WTC11 (cell line): Measurements from ENCODE around the gene IRX2. TPM values are rescaled to one million over a fixed set of nuclear protein-coding genes. Genes with fewer than 3 reads are reported as not detected.

ENCODE experiments used
- ATAC-seq: fragments of 200-7000 bp; cut with Tn5 transposase; 2 replicates; pipeline ENCODE4 v1.10.0; 2021; ENCODE audit warnings: mild to moderate bottlenecking, moderate library complexity
- CTCF ChIA-PET: fragments of 300-600 bp; sonication (Branson Sonifier 250); formaldehyde crosslinking; loops from one replicate; lab custom pipeline; 2021; ENCODE audit warnings: antibody characterized with exemption; lab: Charles Lee
- POLR2A ChIA-PET: fragments of 350-600 bp; sonication (Branson Sonifier 250); formaldehyde crosslinking; loops from one replicate; lab custom pipeline; 2021; ENCODE audit warnings: antibody characterized with exemption; lab: Charles Lee
- DNase-seq: peaks from one replicate; pipeline ENCODE4 v3.0.0; 2021; ENCODE audit warnings: low spot score
- H3K27ac Mint-ChIP-seq: 2 replicates; pipeline ENCODE4 v1.8.0; 2021; ENCODE audit warnings: mixed read lengths
- H3K27me3 Mint-ChIP-seq: 2 replicates; pipeline ENCODE4 v1.8.0; 2021; ENCODE audit warnings: low read depth, mild to moderate bottlenecking, moderate library complexity, mixed read lengths
- H3K36me3 Mint-ChIP-seq: 2 replicates; pipeline ENCODE4 v1.8.0; 2021; ENCODE audit warnings: mixed read lengths
- H3K4me1 Mint-ChIP-seq: 2 replicates; pipeline ENCODE4 v1.8.0; 2022; ENCODE audit warnings: mixed read lengths
- H3K4me3 Mint-ChIP-seq: 2 replicates; pipeline ENCODE4 v1.8.0; 2021; ENCODE audit warnings: mild to moderate bottlenecking, moderate library complexity, mixed read lengths
- H3K9me3 Mint-ChIP-seq: 2 replicates; pipeline ENCODE4 v1.8.0; 2021; ENCODE audit warnings: mixed read lengths
- AR ChIP-seq: fragments of 250-450 bp; sonication (Bioruptor Pico); IDR thresholded peaks from 2 replicates; pipeline ENCODE4 v1.9.0; 2021; ENCODE audit warnings: mild to moderate bottlenecking
- ATF1 ChIP-seq: sonication (generic); formaldehyde crosslinking; IDR thresholded peaks from 2 replicates; pipeline ENCODE4 v1.8.1; 2023; ENCODE audit warnings: mild to moderate bottlenecking, moderate library complexity, missing genetic modification reagents
- ATF2 ChIP-seq: sonication (generic); formaldehyde crosslinking; IDR thresholded peaks from 2 replicates; pipeline ENCODE4 v1.8.1; 2022; ENCODE audit warnings: low read depth, missing genetic modification reagents, borderline replicate concordance
- CREB1 ChIP-seq: sonication (generic); formaldehyde crosslinking; IDR thresholded peaks from 2 replicates; pipeline ENCODE4 v1.8.0; 2023; ENCODE audit warnings: mild to moderate bottlenecking, missing genetic modification reagents
- CTCF ChIP-seq: fragments of 200-600 bp; IDR thresholded peaks from 2 replicates; pipeline ENCODE4 v1.8.0; 2022; ENCODE audit warnings: antibody characterized with exemption
- ERG ChIP-seq: fragments of 250-450 bp; sonication (Bioruptor Pico); IDR thresholded peaks from 2 replicates; pipeline ENCODE4 v1.8.0; 2021; ENCODE audit warnings: mild to moderate bottlenecking
- MAX ChIP-seq: sonication (generic); formaldehyde crosslinking; IDR thresholded peaks from 2 replicates; pipeline ENCODE4 v1.8.0; 2022; ENCODE audit warnings: mild to moderate bottlenecking, missing genetic modification reagents
- PREB ChIP-seq: sonication (generic); formaldehyde crosslinking; IDR thresholded peaks from 2 replicates; pipeline ENCODE4 v1.8.1; 2022; ENCODE audit warnings: mild to moderate bottlenecking, missing genetic modification reagents, moderate library complexity, borderline replicate concordance
- RELA ChIP-seq: sonication (generic); formaldehyde crosslinking; IDR thresholded peaks from 2 replicates; pipeline ENCODE4 v1.8.1; 2022; ENCODE audit warnings: missing genetic modification reagents, mild to moderate bottlenecking, borderline replicate concordance
- RORB ChIP-seq: fragments of 250-450 bp; sonication (Bioruptor Pico); IDR thresholded peaks from 2 replicates; pipeline ENCODE4 v1.9.0; 2021; ENCODE audit warnings: mild to moderate bottlenecking
- SMAD4 ChIP-seq: sonication (generic); formaldehyde crosslinking; IDR thresholded peaks from 2 replicates; pipeline ENCODE4 v1.8.0; 2022; ENCODE audit warnings: mild to moderate bottlenecking, missing genetic modification reagents
- SOX15 ChIP-seq: fragments of 250-450 bp; sonication (Bioruptor Pico); IDR thresholded peaks from 2 replicates; pipeline ENCODE4 v1.9.0; 2021; ENCODE audit warnings: mild to moderate bottlenecking
- SP1 ChIP-seq: sonication (generic); formaldehyde crosslinking; conservative IDR thresholded peaks from 2 replicates; pipeline ENCODE4 v1.8.1; 2022; ENCODE audit warnings: missing genetic modification reagents
- TCF7 ChIP-seq: sonication (generic); formaldehyde crosslinking; IDR thresholded peaks from 2 replicates; pipeline ENCODE4 v1.8.0; 2022; ENCODE audit warnings: mild to moderate bottlenecking, low read depth, missing genetic modification reagents, moderate library complexity
- ZBTB21 ChIP-seq: sonication (generic); formaldehyde crosslinking; IDR thresholded peaks from 2 replicates; pipeline ENCODE4 v1.8.1; 2023; ENCODE audit warnings: mild to moderate bottlenecking, missing genetic modification reagents, borderline replicate concordance
- ZNF121 ChIP-seq: sonication (generic); formaldehyde crosslinking; IDR thresholded peaks from 2 replicates; pipeline ENCODE4 v1.8.0; 2023; ENCODE audit warnings: missing genetic modification reagents
- ZNF138 ChIP-seq: sonication (generic); formaldehyde crosslinking; conservative IDR thresholded peaks from 2 replicates; pipeline ENCODE4 v1.8.1; 2022; ENCODE audit warnings: mild to moderate bottlenecking, moderate library complexity, missing genetic modification reagents
- ZNF396 ChIP-seq: fragments of 250-450 bp; sonication (Bioruptor Pico); IDR thresholded peaks from 2 replicates; pipeline ENCODE4 v1.8.0; 2021; ENCODE audit warnings: mild to moderate bottlenecking, moderate library complexity, borderline replicate concordance
- ZSCAN18 ChIP-seq: fragments of 250-450 bp; sonication (Bioruptor Pico); IDR thresholded peaks from 2 replicates; pipeline ENCODE4 v2.1.2; 2022; ENCODE audit warnings: mild to moderate bottlenecking, moderate library complexity
- total RNA-seq: library from RNA; stranded (reverse); gene quantifications from 3 replicates; pipeline ENCODE4 v1.2.3, GENCODE V29; 2021

IRX2 gene
- total RNA-seq, 1 experiment from 2014 or later, result 63.2 TPM

GRCh38 chr5:2797981-2798380 lies 46.5 kb upstream of the IRX2 start:
- peaks cover 13% of the 10 kb centered on the region for H3K9me3 Mint-ChIP-seq

More at GRCh38 chr5:2797981-2798380, 46.5 kb upstream of the IRX2 start:
- ChIA-PET POLR2A (no interaction called here), CTCF (interaction anchor here (0.5 kb wide), 1 partner anchor 36 kb away, joined by 3 read pairs; no protein-coding TSS in a partner anchor)
- Mint-ChIP-seq H3K27me3 (no peaks in the 10 kb centered on the region), H3K36me3 (peaks cover 6% of the 10 kb centered on the region; the same call in 1 of the 2 replicates), H3K4me1 (0 out of 2 replicates have a peak, but pooled peaks cover 3% of the 10 kb centered on the region)
- TF ChIP-seq SMAD4 (CRISPR knock-in tag), result no peak
- TF ChIP-seq MAX (CRISPR knock-in tag), result no peak
- TF ChIP-seq CREB1, result no peak
- no peak for TF ChIP-seq AR (CRISPR knock-in tag)
- no peak for TF ChIP-seq CTCF
- no peak for TF ChIP-seq RORB (CRISPR knock-in tag)
- TF ChIP-seq ZNF138 (CRISPR knock-in tag), result no peak
- no peak for TF ChIP-seq PREB (CRISPR knock-in tag)
- TF ChIP-seq TCF7 (CRISPR knock-in tag), result no peak
- no peak for TF ChIP-seq ZBTB21 (CRISPR knock-in tag)
- no peak for TF ChIP-seq SOX15 (CRISPR knock-in tag)
- no peak for TF ChIP-seq ZSCAN18
- no peak for TF ChIP-seq ATF1 (CRISPR knock-in tag)
- TF ChIP-seq SP1 (CRISPR knock-in tag), result no peak
- TF ChIP-seq ERG (CRISPR knock-in tag), result no peak
- TF ChIP-seq RELA, result no peak
- no peak for TF ChIP-seq ZNF396 (CRISPR knock-in tag)
- no peak for TF ChIP-seq ZNF121
- no peak for TF ChIP-seq ATF2
- TF ChIP-seq, all 79 proteins: peak for 0
- Mint-ChIP-seq H3K4me3 (no peak overlapping the region), H3K27ac (no peak overlapping the region)
- DNase-seq (no peak), ATAC-seq (no peak)
